Mesenchymal stem cell (in vitro differentiated cells and primary cell): ENCODE data around the gene INPP5E.

Experiments used
- DNase-seq: peaks from one replicate; pipeline ENCODE4 v3.0.0-alpha.2; 2013
- H2AFZ ChIP-seq: one replicate; pipeline ENCODE4 v1.6.1; 2013; ENCODE audit warnings: low read depth, mild to moderate bottlenecking, control low read depth, inconsistent platforms, low read length, moderate library complexity
- H2AK5ac ChIP-seq: 2 replicates; pipeline ENCODE4 v1.6.1; 2013; ENCODE audit warnings: low read length, moderate library complexity, mild to moderate bottlenecking, inconsistent platforms; ENCODE audit not compliant: severe bottlenecking
- H2BK120ac ChIP-seq: one replicate; pipeline ENCODE4 v1.6.1; 2013; ENCODE audit warnings: low read depth, mild to moderate bottlenecking, inconsistent platforms, low read length, moderate library complexity
- H2BK12ac ChIP-seq, 2 experiments: one replicate each; pipeline ENCODE4 v1.6.1; 2013; ENCODE audit warnings: inconsistent platforms in 2 of 2, low read length in 2 of 2, mild to moderate bottlenecking in 2 of 2, moderate library complexity in 2 of 2, control low read depth in 1 of 2
- H2BK15ac ChIP-seq: one replicate; pipeline ENCODE4 v1.6.1; 2013; ENCODE audit warnings: mild to moderate bottlenecking, low read depth, inconsistent platforms; ENCODE audit not compliant: poor library complexity, severe bottlenecking
- H2BK5ac ChIP-seq: 2 replicates; pipeline ENCODE4 v1.6.1; 2013; ENCODE audit warnings: low read depth, mild to moderate bottlenecking, low read length, control low read depth, inconsistent platforms; ENCODE audit not compliant: poor library complexity, severe bottlenecking
- H3K14ac ChIP-seq, 2 experiments: one replicate each; pipeline ENCODE4 v1.6.1; 2013; ENCODE audit warnings: inconsistent platforms in 2 of 2, low read length in 2 of 2, control low read depth in 1 of 2, mild to moderate bottlenecking in 1 of 2, moderate library complexity in 1 of 2
- H3K18ac ChIP-seq, 2 experiments: one replicate each; pipeline ENCODE4 v1.6.1; 2013; ENCODE audit warnings: inconsistent platforms in 2 of 2, low read length in 2 of 2, control low read depth in 1 of 2, low read depth in 1 of 2, mild to moderate bottlenecking in 1 of 2
- H3K23ac ChIP-seq, 2 experiments: one replicate each; pipeline ENCODE4 v1.6.1; 2013; ENCODE audit warnings: inconsistent platforms in 2 of 2, low read length in 2 of 2, mild to moderate bottlenecking in 2 of 2, moderate library complexity in 2 of 2, control low read depth in 1 of 2
- H3K27ac ChIP-seq: 2 replicates; pipeline ENCODE4 v1.5.1; 2013; ENCODE audit warnings: mild to moderate bottlenecking, moderate library complexity, low read length, control low read depth, inconsistent platforms; ENCODE audit not compliant: poor library complexity, severe bottlenecking
- H3K27me3 ChIP-seq, 2 experiments: 2 replicates each; pipeline versions ENCODE4 v1.6.1 to v1.7.0; 2013; ENCODE audit warnings: low read length in 2 of 2, mild to moderate bottlenecking in 2 of 2, moderate library complexity in 2 of 2, control low read depth in 1 of 2, inconsistent platforms in 1 of 2; ENCODE audit not compliant: control insufficient read depth in 1 of 2, insufficient read depth in 1 of 2
- H3K36me3 ChIP-seq, 2 experiments: 2 replicates each; pipeline versions ENCODE4 v1.6.1 to v1.7.0; 2013; ENCODE audit warnings: low read length in 2 of 2, control low read depth in 1 of 2, inconsistent platforms in 1 of 2, low read depth in 1 of 2, mild to moderate bottlenecking in 1 of 2; ENCODE audit not compliant: insufficient read depth in 2 of 2, control insufficient read depth in 1 of 2
- H3K4ac ChIP-seq, 2 experiments: one replicate each; pipeline ENCODE4 v1.6.1; 2013; ENCODE audit warnings: inconsistent platforms in 2 of 2, low read length in 2 of 2, mild to moderate bottlenecking in 2 of 2, moderate library complexity in 2 of 2, control low read depth in 1 of 2, low read depth in 1 of 2
- H3K4me1 ChIP-seq: 2 replicates; pipeline ENCODE4 v1.6.1; 2013; ENCODE audit warnings: low read depth, low read length, control low read depth; ENCODE audit not compliant: control insufficient read depth, insufficient read depth
- H3K4me2 ChIP-seq: 2 replicates; pipeline ENCODE4 v1.6.1; 2013; ENCODE audit warnings: low read length, mild to moderate bottlenecking, inconsistent platforms; ENCODE audit not compliant: poor library complexity, severe bottlenecking
- H3K4me3 ChIP-seq, 2 experiments: 2 replicates each; pipeline versions ENCODE4 v1.5.1 to v1.7.0; 2013; ENCODE audit warnings: low read length in 2 of 2, mild to moderate bottlenecking in 2 of 2, control low read depth in 1 of 2, low read depth in 1 of 2; ENCODE audit not compliant: insufficient read depth in 1 of 2
- H3K79me1 ChIP-seq: replicated peaks from 2 replicates; pipeline ENCODE4 v1.6.1; 2013; ENCODE audit warnings: mild to moderate bottlenecking, control low read depth, low read length, inconsistent platforms; ENCODE audit not compliant: poor library complexity, severe bottlenecking
- H3K9ac ChIP-seq: 2 replicates; pipeline ENCODE4 v1.7.0; 2013; ENCODE audit warnings: mild to moderate bottlenecking, low read length, moderate library complexity
- H3K9me3 ChIP-seq: 2 replicates; pipeline ENCODE4 v1.7.0; 2013; ENCODE audit warnings: mild to moderate bottlenecking, low read length; ENCODE audit not compliant: control insufficient read depth
- H4K8ac ChIP-seq: one replicate; pipeline ENCODE4 v1.6.1; 2013; ENCODE audit warnings: inconsistent platforms, mild to moderate bottlenecking, low read length, moderate library complexity
- H4K91ac ChIP-seq: one replicate; pipeline ENCODE4 v1.6.1; 2013; ENCODE audit warnings: mild to moderate bottlenecking, low read length, inconsistent platforms
- WGBS: methylation state at CpG from one replicate; pipeline ENCODE4 v1.1.7; 2013; ENCODE audit warnings: mixed read lengths; 5-methylcytosine and 5-hydroxymethylcytosine counted together

INPP5E gene

DNA sequence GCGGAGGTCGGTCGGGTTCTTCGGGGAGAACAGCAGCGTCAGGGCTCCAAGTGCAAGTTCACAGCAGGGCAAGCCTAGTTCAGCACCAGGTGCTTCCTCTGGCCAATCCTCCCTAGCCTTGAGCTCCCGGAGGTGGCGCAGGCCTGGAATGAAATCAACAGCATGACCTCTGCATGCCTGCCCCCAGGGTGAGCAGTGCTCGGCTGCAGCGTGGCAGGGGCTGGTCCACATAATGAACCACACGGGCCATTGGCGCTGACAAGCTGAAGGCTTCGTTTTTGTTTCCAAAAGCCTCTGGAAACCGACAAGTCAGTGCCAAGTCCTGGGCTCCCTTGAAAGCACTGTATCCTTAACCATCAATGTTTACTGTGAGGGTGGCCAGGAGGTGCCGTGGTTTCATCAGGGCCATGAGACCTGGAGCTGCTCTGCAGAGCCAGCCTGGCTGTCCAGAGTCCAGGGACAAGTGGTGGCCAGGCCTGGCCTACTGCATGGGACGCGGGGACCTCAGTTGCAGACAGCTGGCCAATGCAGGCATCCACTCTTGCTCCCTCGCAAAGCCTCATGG is 2.1 kb upstream of the INPP5E start:
- Histone ChIP-seq H3K9ac (no peak overlapping the region), H3K36me3 (peaks cover 68% of the 10 kb centered on the region in 2 experiments), H3K27me3 (no peaks in the 10 kb centered on the region), H2AK5ac (no peak overlapping the region), H3K4me1 (peaks cover 36% of the 10 kb centered on the region), H3K4me3 (no peak overlapping the region), H2BK12ac (no peak overlapping the region), H3K14ac (no peak overlapping the region), H3K4me2 (no peak overlapping the region), H3K23ac (no peak overlapping the region), H2BK15ac (no peak overlapping the region), H3K18ac (no peak overlapping the region), H3K27ac (no peak overlapping the region), H3K9me3 (no peaks in the 10 kb centered on the region), H2BK120ac (no peak overlapping the region), H2BK5ac (no peak overlapping the region), H4K91ac (no peak overlapping the region), H3K79me1 (peaks cover 31% of the 10 kb centered on the region), H4K8ac (no peak overlapping the region), H3K4ac (no peak overlapping the region), H2AFZ (no peak overlapping the region)
- DNase-seq, result no peak
- 93% methylated on average over 17 of the region's 17 CpGs for WGBS

DNA sequence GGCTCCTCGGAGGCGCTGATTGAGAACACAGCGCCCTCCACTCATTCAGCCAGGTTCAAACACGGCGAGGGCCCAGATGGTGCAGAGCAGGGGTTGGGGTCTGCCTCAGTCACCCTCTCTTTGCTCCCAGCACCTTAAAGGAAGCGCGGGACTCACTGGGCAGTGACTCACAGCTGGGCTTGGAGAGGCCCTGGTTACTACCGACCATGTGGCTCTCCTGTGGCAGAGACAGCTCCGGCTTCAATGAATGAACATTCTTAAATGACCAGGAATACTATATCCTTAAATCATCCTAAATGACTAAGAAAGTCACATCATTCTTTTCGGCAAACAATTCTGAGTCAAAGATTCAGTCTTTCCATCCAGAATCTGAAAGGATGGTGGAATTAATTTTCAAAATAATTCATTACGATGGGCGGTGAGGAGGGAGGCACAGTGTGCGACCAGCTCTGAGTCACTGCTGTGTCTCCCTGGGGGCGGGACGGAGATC is 1.6 kb upstream of the INPP5E start:
- Histone ChIP-seq H3K14ac (no peak overlapping the region), H3K4me2 (no peak overlapping the region), H3K23ac (peak overlapping the region in 1 of 2 experiments; percentile 48), H2BK120ac (no peak overlapping the region), H2AFZ (no peak overlapping the region), H3K27me3 (no peaks in the 10 kb centered on the region), H3K4me1 (peaks cover 41% of the 10 kb centered on the region), H3K18ac (no peak overlapping the region), H2BK15ac (no peak overlapping the region), H2BK5ac (no peak overlapping the region), H4K91ac (no peak overlapping the region), H3K4me3 (no peak overlapping the region), H2AK5ac (no peak overlapping the region), H2BK12ac (no peak overlapping the region), H3K36me3 (peaks cover 63 to 67% of the 10 kb centered on the region in 2 experiments), H3K27ac (no peak overlapping the region), H3K9ac (no peak overlapping the region), H3K4ac (no peak overlapping the region), H3K9me3 (no peaks in the 10 kb centered on the region), H4K8ac (no peak overlapping the region), H3K79me1 (peaks cover 34% of the 10 kb centered on the region)
- DNase-seq, result no peak
- WGBS, result 81% methylated on average over 15 of the region's 15 CpGs

GRCh38 chr9:136438548-136439480 is 831 bp downstream of the INPP5E start:
- no peak overlapping the region for H2BK15ac ChIP-seq
- no peak overlapping the region for H2AK5ac ChIP-seq
- peak overlapping the region in 1 of 2 experiments; percentile 95 for H3K4ac ChIP-seq
- no peak overlapping the region for H2BK5ac ChIP-seq
- H2BK12ac ChIP-seq, result peak overlapping the region in 1 of 2 experiments; percentile 45
- DNase-seq, result peak; percentile 52
- H3K4me3 ChIP-seq, result peak overlapping the region; percentile 84 to 91
- peak overlapping the region in 1 of 2 experiments; percentile 96 for H3K14ac ChIP-seq
- no peak overlapping the region for H3K27ac ChIP-seq
- peak overlapping the region; percentile 87 for H3K9ac ChIP-seq
- under 1% methylated on average over 69 of the region's 91 CpGs for WGBS
- H4K8ac ChIP-seq, result no peak overlapping the region
- peak overlapping the region; percentile 11 for H2BK120ac ChIP-seq
- peaks cover 38% of the 10 kb centered on the region for H3K79me1 ChIP-seq
- peak overlapping the region; percentile 90 for H3K4me2 ChIP-seq
- H3K27me3 ChIP-seq, result no peaks in the 10 kb centered on the region
- peaks cover 48% of the 10 kb centered on the region for H3K4me1 ChIP-seq
- no peaks in the 10 kb centered on the region for H3K9me3 ChIP-seq
- peaks cover 44 to 67% of the 10 kb centered on the region in 2 experiments for H3K36me3 ChIP-seq
- peak overlapping the region; percentile 30 to 80 for H3K18ac ChIP-seq
- H2AFZ ChIP-seq, result peak overlapping the region; percentile 15
- peak overlapping the region; percentile 56 for H4K91ac ChIP-seq
- H3K23ac ChIP-seq, result peak overlapping the region; percentile 15 to 95
